GM12875 (cell line): ENCODE results near the gene TTLL3.

Experiments
- H3K4me3 ChIP-seq: one replicate; pipeline ENCODE4 v1.5.1; 2011; ENCODE audit warnings: low read depth, low read length, control low read depth
- TF ChIP-seq, protein P1 (sequence below): IDR thresholded peaks from 2 replicates; pipeline ENCODE4 v1.5.1; 2011; ENCODE audit warnings: low read depth, mild to moderate bottlenecking, control low read depth, inconsistent platforms, low read length, moderate library complexity, borderline replicate concordance; ENCODE audit not compliant: insufficient read depth

Gene TTLL3

DNA sequence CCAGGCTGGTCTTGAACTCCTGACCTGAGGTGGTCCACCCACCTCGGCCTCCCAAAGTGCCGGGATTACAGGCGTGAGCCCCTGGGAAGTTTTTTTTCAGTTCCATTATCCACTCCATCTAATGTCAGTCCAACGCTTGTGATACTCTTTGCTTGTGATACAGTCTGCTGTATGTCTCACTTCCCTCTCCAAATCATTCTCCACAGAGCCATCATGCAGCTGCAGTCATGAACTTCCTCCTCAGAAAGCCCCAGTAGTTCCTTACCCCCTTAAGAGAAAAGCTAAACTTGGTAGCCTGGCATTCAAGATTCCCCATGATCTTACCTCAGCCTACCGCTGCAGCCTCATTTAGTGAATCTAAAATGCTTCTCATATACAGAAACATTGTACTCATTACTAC lies 14.9 kb upstream of the TTLL3 start:
- TF ChIP-seq, protein P1, sequence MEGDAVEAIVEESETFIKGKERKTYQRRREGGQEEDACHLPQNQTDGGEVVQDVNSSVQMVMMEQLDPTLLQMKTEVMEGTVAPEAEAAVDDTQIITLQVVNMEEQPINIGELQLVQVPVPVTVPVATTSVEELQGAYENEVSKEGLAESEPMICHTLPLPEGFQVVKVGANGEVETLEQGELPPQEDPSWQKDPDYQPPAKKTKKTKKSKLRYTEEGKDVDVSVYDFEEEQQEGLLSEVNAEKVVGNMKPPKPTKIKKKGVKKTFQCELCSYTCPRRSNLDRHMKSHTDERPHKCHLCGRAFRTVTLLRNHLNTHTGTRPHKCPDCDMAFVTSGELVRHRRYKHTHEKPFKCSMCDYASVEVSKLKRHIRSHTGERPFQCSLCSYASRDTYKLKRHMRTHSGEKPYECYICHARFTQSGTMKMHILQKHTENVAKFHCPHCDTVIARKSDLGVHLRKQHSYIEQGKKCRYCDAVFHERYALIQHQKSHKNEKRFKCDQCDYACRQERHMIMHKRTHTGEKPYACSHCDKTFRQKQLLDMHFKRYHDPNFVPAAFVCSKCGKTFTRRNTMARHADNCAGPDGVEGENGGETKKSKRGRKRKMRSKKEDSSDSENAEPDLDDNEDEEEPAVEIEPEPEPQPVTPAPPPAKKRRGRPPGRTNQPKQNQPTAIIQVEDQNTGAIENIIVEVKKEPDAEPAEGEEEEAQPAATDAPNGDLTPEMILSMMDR = no peak
- no peak overlapping the region for H3K4me3 ChIP-seq

DNA sequence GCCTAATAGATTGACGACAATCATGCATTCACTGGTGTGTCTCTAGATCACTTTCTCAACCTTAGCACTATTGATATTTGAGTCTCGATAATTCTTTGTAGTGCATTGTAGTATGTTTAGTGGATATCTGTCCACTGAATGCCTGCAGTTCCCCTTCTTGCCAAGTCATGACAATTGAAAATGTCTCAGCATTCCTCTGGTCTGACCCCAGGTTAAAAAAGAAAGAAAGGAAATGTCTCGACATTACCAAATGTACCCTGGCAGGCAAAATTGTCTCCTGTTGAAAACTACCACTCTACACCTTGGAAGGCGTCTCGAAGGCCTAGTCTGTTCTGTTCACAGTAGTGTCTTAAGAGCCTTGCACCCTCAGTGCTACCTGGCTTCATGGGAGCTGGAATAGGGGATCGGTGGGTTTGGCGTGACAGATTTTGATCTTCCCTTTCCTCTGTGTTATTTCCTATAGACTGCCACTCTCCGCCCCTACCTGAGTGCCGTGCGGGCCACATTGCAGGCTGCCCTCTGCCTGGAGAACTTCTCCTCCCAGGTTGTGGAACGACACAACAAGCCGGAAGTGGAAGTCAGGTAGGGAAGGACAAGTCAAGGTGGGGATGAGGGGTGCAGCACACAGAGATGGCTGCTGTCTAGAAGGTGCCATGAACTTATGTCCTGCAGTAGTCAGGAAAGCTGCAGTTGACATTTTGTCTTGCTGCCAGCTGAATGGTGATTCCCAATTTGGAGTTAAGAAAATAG lies 12.7 kb upstream of the TTLL3 start:
- H3K4me3 ChIP-seq = no peak overlapping the region
- TF ChIP-seq, protein P1 = no peak

DNA sequence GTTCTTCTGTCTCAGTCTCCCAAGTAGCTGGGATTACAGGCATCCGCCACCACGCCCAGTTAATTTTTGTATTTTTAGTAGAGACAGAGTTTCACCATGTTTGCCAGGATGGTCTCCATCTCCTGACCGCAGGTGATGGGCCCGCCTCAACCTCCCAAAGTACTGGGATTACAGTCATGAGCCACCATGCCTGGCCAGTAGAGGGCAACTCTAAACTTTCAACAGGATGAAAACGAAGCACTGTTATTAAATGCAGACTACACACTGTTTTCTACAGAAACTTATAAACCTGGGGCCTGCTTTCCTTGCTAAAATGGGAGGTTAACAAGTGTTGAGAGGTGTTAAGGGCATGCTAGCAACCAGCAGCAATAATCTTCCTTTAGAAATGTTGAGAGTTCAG lies 9.5 kb upstream of the TTLL3 start:
- TF ChIP-seq, protein P1 = peak; percentile 23; the same call in 1 of the 2 replicates
- no peak overlapping the region for H3K4me3 ChIP-seq

DNA sequence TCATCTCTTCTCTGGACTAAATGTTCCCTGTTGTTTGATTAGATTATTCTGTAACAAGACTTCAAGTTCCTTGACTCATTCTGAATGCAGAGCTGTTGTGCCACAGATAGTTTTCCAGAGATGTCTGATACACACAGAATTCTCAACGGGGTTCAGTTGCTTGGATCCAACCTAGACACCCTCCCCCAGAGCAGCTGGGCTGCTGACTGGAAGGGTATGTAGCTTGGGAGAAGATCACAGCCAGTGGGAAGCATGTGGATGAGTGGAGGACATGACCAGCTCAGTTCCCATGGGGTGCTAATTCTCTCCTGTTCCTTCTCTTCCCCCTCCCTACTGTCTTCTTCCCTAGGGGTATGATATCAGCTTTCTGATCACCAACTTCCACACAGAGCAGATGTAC lies 6.6 kb upstream of the TTLL3 start:
- H3K4me3 ChIP-seq = no peak overlapping the region
- TF ChIP-seq, protein P1 = no peak

DNA sequence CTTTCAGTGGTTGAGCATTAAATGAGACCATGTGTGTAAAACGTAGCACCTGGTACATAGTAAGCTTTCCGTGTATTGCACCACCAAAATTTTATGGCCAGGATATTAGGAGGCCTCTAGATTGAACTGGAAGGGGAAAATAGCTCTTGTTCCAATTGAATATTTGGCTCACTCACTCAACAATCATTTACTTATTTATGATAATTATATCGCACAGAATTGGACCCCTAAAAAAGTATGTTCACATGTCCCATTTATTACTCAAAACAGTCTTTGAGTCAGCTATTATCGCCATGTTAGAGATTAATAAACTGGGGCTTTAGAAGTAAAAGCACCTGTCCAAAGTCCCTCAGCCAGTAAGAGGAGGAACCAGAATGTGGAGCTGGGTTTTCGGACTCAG lies 5.1 kb upstream of the TTLL3 start:
- no peak overlapping the region for H3K4me3 ChIP-seq
- TF ChIP-seq, protein P1 = no peak

DNA sequence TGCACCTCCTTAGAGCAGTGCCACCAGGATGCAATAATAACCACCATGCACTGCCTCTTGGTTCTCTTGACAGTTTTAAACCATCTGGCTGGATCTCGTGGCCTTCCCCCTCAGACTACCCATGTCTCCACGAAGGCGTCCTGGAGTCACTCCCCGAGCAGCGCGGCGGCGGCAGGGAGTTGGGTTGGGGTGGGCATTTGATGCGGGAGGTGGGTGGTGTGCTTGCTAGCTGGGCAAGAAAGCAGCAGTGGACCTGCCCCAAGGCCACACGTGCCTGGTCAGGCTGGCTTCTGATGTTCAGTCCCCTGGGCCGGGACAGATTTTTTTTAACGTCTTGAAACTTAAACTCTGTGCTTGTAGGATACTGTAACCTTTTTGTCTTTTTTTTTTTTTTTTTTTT lies 3.9 kb upstream of the TTLL3 start:
- TF ChIP-seq, protein P1 = no peak

DNA sequence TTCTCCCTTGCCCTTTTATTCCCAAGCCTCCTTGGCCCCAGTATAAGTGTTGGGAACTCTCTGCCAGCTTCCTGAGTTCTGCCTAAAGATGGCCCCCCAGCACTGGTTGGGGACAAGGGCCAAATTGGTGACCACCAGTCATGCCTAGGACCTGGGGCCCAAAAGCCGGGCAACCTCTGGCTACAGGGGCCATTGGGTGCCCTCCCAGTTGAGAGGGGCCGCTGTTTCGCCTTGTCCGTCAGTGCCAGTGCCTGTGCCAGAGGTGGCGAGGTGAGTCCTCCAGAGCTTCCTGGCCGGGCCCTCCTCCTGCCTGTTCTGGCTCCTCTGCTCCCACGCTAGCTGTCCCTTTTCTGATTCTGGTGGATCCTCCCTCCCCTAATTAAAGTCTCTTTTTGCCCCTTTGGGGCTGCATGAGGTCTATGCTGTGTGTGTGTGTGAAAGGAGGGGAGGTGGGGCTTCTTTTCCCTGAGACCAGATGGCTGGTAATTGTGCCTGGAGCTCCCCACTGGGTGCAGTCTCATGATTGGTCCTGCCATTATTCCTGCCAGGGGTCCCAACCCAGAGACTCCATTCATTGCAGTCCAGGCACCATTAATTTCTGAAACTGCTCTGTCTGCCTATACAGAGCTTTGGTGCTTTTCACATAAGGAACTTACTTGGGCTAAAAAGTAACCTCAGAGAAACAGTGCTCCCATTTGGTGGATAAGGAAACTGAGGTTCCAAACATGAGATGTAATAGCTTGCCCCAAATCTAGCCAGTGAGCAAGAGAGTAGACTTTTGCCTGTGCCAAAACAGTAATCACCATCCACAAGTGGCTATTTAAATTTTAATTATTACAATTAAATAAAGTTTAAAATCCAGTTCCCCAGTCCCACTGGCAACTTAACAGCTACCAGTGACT lies 3.1 kb upstream of the TTLL3 start:
- TF ChIP-seq, protein P1 = no peak
- H3K4me3 ChIP-seq = no peak overlapping the region

More for the DNA sequence above, 3.9 kb upstream of the TTLL3 start:
- no peak overlapping the region for H3K4me3 ChIP-seq
